Ishikawa (cell line): ENCODE measurements around the gene NBPF4.

Experiments
- CEBPB ChIP-seq: IDR thresholded peaks from 2 replicates; pipeline ENCODE4 v1.6.1; 2012
- CREB1 ChIP-seq: IDR thresholded peaks from 2 replicates; pipeline ENCODE4 v1.6.1; 2012; ENCODE audit warnings: low read depth
- EGR1 ChIP-seq: IDR thresholded peaks from 2 replicates; pipeline ENCODE4 v1.6.1; 2012
- EP300 ChIP-seq: IDR thresholded peaks from 2 replicates; pipeline ENCODE4 v1.6.1; 2012; ENCODE audit warnings: borderline replicate concordance
- FOXM1 ChIP-seq: IDR thresholded peaks from 2 replicates; pipeline ENCODE4 v1.6.1; 2012; ENCODE audit warnings: low read depth, borderline replicate concordance
- NFIC ChIP-seq: IDR thresholded peaks from 2 replicates; pipeline ENCODE4 v1.6.1; 2012
- RAD21 ChIP-seq: IDR thresholded peaks from 2 replicates; pipeline ENCODE4 v1.6.1; 2012; ENCODE audit warnings: low read depth
- TAF1 ChIP-seq: IDR thresholded peaks from 2 replicates; pipeline ENCODE4 v1.6.1; 2012; ENCODE audit warnings: low read depth, mild to moderate bottlenecking
- TCF12 ChIP-seq: IDR thresholded peaks from 2 replicates; pipeline ENCODE4 v1.6.1; 2012; ENCODE audit warnings: low read depth
- TEAD4 ChIP-seq: IDR thresholded peaks from 2 replicates; pipeline ENCODE4 v1.6.1; 2012
- USF1 ChIP-seq: IDR thresholded peaks from 2 replicates; pipeline ENCODE4 v1.6.1; 2012
- YY1 ChIP-seq: IDR thresholded peaks from 2 replicates; pipeline ENCODE4 v1.6.1; 2012; ENCODE audit warnings: low read depth
- ZBTB7A ChIP-seq: IDR thresholded peaks from 2 replicates; pipeline ENCODE4 v1.6.1; 2012; ENCODE audit warnings: low read depth
- TF ChIP-seq, protein P1 (sequence below): IDR thresholded peaks from 2 replicates; pipeline ENCODE4 v1.6.1; 2012; ENCODE audit warnings: low read depth, mild to moderate bottlenecking
- TF ChIP-seq, protein P2 (sequence below): IDR thresholded peaks from 2 replicates; pipeline ENCODE4 v1.6.1; 2012

NBPF4 gene

GRCh38 chr1:108201687-108202086 lies 42.2 kb downstream of the NBPF4 start:
- TF ChIP-seq, protein P1, sequence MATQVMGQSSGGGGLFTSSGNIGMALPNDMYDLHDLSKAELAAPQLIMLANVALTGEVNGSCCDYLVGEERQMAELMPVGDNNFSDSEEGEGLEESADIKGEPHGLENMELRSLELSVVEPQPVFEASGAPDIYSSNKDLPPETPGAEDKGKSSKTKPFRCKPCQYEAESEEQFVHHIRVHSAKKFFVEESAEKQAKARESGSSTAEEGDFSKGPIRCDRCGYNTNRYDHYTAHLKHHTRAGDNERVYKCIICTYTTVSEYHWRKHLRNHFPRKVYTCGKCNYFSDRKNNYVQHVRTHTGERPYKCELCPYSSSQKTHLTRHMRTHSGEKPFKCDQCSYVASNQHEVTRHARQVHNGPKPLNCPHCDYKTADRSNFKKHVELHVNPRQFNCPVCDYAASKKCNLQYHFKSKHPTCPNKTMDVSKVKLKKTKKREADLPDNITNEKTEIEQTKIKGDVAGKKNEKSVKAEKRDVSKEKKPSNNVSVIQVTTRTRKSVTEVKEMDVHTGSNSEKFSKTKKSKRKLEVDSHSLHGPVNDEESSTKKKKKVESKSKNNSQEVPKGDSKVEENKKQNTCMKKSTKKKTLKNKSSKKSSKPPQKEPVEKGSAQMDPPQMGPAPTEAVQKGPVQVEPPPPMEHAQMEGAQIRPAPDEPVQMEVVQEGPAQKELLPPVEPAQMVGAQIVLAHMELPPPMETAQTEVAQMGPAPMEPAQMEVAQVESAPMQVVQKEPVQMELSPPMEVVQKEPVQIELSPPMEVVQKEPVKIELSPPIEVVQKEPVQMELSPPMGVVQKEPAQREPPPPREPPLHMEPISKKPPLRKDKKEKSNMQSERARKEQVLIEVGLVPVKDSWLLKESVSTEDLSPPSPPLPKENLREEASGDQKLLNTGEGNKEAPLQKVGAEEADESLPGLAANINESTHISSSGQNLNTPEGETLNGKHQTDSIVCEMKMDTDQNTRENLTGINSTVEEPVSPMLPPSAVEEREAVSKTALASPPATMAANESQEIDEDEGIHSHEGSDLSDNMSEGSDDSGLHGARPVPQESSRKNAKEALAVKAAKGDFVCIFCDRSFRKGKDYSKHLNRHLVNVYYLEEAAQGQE = no peak
- TF ChIP-seq USF1 (no peak), YY1 (no peak), NFIC (no peak), RAD21 (no peak), EP300 (no peak), EGR1 (no peak), CREB1 (no peak), ZBTB7A (no peak), FOXM1 (no peak), TEAD4 (no peak), CEBPB (no peak), TAF1 (no peak), TCF12 (no peak)
- TF ChIP-seq, protein P2, sequence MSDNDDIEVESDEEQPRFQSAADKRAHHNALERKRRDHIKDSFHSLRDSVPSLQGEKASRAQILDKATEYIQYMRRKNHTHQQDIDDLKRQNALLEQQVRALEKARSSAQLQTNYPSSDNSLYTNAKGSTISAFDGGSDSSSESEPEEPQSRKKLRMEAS = no peak

DNA sequence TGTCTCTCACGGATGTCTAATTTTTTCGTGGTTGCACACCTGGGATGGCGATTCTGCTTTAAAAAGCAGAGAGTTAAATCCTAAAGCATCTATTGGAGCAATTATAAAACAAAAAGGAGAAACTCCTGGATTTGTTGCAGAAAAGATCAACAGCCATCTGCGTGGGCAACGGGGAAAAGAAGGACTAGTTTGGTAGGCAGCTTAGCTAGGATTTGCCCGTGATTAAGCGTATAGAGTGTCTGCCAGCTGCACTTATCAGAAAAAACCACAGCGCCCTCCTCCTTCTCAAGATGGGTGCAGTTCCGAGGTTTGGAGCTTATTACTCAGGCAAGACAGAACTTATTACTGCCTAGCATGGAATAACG lies 43.2 kb downstream of the NBPF4 start:
- TF ChIP-seq CEBPB (no peak), EP300 (no peak), TAF1 (no peak), USF1 (no peak), RAD21 (no peak), CREB1 (no peak), FOXM1 (no peak), ZBTB7A (no peak), EGR1 (no peak)
- TF ChIP-seq, protein P1 = no peak
- TF ChIP-seq, protein P2 = no peak

DNA sequence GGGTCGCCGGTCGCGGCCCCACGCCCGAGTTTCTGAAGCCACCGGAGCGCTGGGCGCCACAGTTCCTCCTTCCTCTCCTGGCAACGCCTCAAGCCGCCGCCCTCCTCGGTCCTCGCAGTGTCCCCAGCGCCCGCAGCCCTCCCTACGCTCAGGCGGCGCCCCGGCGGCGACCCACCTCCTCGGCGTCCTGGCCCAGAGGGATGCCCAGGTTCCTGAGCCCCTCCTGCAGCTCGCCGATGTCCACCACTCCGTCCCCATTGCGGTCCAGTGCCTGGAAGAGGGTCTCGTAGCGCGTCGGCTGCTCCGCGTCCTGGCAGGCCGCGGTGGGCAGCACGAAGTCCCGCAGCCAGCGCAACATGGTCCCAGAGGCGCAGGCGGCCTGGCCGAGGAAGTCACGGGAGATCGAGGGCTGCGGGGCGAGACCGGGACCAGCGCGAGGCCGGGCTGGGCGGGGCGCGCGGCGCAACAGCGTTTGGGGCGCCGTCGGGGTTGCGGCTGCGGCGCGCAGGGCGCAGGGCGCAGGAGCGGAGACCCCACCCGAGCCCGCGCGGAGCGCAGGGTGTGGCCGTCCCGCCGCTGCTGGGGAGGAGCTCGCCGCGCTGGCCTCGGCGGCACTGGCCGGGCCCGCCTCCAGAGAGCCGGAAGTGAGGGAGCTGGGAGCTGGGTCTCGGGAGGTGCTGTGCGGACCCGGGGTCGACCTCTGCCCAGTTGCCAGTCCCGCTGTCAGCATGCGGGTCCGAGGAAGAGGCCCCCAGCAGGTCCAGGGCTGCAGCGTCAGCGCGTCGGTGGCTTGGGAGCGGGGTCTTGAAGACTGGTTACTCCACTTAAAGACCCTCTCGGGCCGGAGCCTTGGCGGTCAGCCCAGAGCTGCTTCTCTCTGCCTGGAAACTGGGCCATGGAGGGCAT lies 43.8 kb downstream of the NBPF4 start, which contains the start of gene SLC25A24:
TSS of gene SLC25A24 (minus strand) at position 563 of the 906 bp plus-strand sequence. CDS start at position 358, 205 bp downstream.
- TF ChIP-seq, protein P2 = no peak; the same call in 1 of the 2 replicates
- TF ChIP-seq USF1 = no peak
- TF ChIP-seq CEBPB = no peak
- no peak for TF ChIP-seq CREB1
- peak; percentile 5; the same call in 1 of the 2 replicates for TF ChIP-seq TEAD4
- TF ChIP-seq NFIC = peak; percentile 17
- peak; percentile 85 for TF ChIP-seq ZBTB7A
- no peak for TF ChIP-seq RAD21
- TF ChIP-seq FOXM1 = no peak
- TF ChIP-seq TAF1 = peak; percentile 55; the same call in 1 of the 2 replicates
- no peak; the same call in 1 of the 2 replicates for TF ChIP-seq TCF12
- TF ChIP-seq, protein P1 = no peak
- TF ChIP-seq EGR1 = no peak; the same call in 1 of the 2 replicates
- TF ChIP-seq EP300 = 0 out of 2 replicates have a peak, but pooled peaks have one; percentile 0
- no peak for TF ChIP-seq YY1
